Smooth muscle cell (in vitro differentiated cells): ENCODE results near the gene SLC24A3. TPM values are rescaled to one million over a fixed set of nuclear protein-coding genes. Genes with fewer than 3 reads are reported as not detected.
"Not testable (repeated sequence)": the region's sequence is repeated elsewhere in the genome, so short reads cannot be mapped to it uniquely, and the experiment has no call there.

Source experiments
- DNase-seq: peaks from one replicate; lab custom pipeline; 2025; ENCODE audit not compliant: unreplicated experiment; lab: John Stamatoyannopoulos, UW
- H2AFZ ChIP-seq: fragments of 200-600 bp; sonication (generic); 2 replicates; pipeline ENCODE4 v1.6.0; 2016; ENCODE audit warnings: antibody characterized with exemption, low read depth, mild to moderate bottlenecking
- H3F3A ChIP-seq: fragments of 200-600 bp; sonication (generic); 2 replicates; pipeline ENCODE4 v1.6.0; 2017; ENCODE audit warnings: antibody characterized with exemption, low read depth
- H3K27ac ChIP-seq: fragments of 200-600 bp; sonication (generic); 2 replicates; pipeline ENCODE4 v1.5.1; 2016; ENCODE audit warnings: low read depth, mild to moderate bottlenecking
- H3K27me3 ChIP-seq: fragments of 200-600 bp; sonication (generic); 2 replicates; pipeline ENCODE4 v1.6.1; 2016; ENCODE audit warnings: low read depth, mild to moderate bottlenecking
- H3K36me3 ChIP-seq: fragments of 200-600 bp; sonication (generic); 2 replicates; pipeline ENCODE4 v1.5.1; 2016; ENCODE audit warnings: low read depth
- H3K4me1 ChIP-seq: fragments of 200-600 bp; sonication (generic); 2 replicates; pipeline ENCODE4 v1.5.1; 2016; ENCODE audit warnings: low read depth
- H3K4me2 ChIP-seq: fragments of 200-600 bp; sonication (generic); 2 replicates; pipeline ENCODE4 v1.6.0; 2016; ENCODE audit warnings: mild to moderate bottlenecking
- H3K4me3 ChIP-seq: fragments of 200-600 bp; sonication (generic); 2 replicates; pipeline ENCODE4 v1.5.1; 2016; ENCODE audit warnings: mild to moderate bottlenecking
- H3K79me2 ChIP-seq: fragments of 200-600 bp; sonication (generic); 2 replicates; pipeline ENCODE4 v1.6.0; 2016; ENCODE audit warnings: low read depth, mild to moderate bottlenecking
- H3K9ac ChIP-seq: fragments of 200-600 bp; sonication (generic); 2 replicates; pipeline ENCODE4 v1.6.0; 2016; ENCODE audit warnings: low read depth
- H3K9me3 ChIP-seq: fragments of 200-600 bp; sonication (generic); replicated peaks from 2 replicates; pipeline ENCODE4 v1.5.1; 2016; ENCODE audit warnings: low read depth
- H4K20me1 ChIP-seq: fragments of 200-600 bp; sonication (generic); 2 replicates; pipeline ENCODE4 v1.6.0; 2016; ENCODE audit warnings: low read depth
- CTCF ChIP-seq: fragments of 200-600 bp; sonication (generic); IDR thresholded peaks from 2 replicates; pipeline ENCODE4 v1.5.1; 2017; ENCODE audit warnings: borderline replicate concordance, mild to moderate bottlenecking, antibody characterized with exemption; ENCODE audit not compliant: insufficient read depth, poor library complexity, severe bottlenecking
- WGBS: methylation state at CpG from one replicate; pipeline ENCODE4 v1.1.7; 2016; ENCODE audit warnings: low lambda C conversion rate; 5-methylcytosine and 5-hydroxymethylcytosine counted together
- polyA plus RNA-seq: library from polyadenylated mRNA; unstranded; fragments of >200 nt; fragmentation: Nextera tagmentation; extraction: Ambion mirVana; gene quantifications from 2 replicates; pipeline ENCODE4 v1.2.1, GENCODE V29; 2016
- total RNA-seq: library from RNA; depleted of rRNA; stranded (reverse); fragments of >200 nt; gene quantifications from 2 replicates; pipeline ENCODE4 v1.2.3, GENCODE V29; 2014

SLC24A3 gene
- total and polyA plus RNA-seq, 2 experiments from 2014 or later, result 2.5 to 3.2 TPM

- H3K9me3 ChIP-seq, result no peaks in the 10 kb centered on the region
- H4K20me1 ChIP-seq, result no peaks in the 10 kb centered on the region
- no peak for DNase-seq
- no peaks in the 10 kb centered on the region for H3K4me1 ChIP-seq
- no peaks in the 10 kb centered on the region for H3K27me3 ChIP-seq
- no peak overlapping the region for H3K4me2 ChIP-seq
- H3K9ac ChIP-seq, result no peak overlapping the region
- no peaks in the 10 kb centered on the region for H3F3A ChIP-seq
- no peaks in the 10 kb centered on the region for H3K36me3 ChIP-seq
- 63% methylated on average over 5 of the region's 5 CpGs for WGBS
- H3K79me2 ChIP-seq, result no peaks in the 10 kb centered on the region
- TF ChIP-seq CTCF, result no peak
- H3K4me3 ChIP-seq, result no peak overlapping the region
- no peak overlapping the region for H3K27ac ChIP-seq
- H2AFZ ChIP-seq, result no peak overlapping the region
These were observed 414.5 kb downstream of the SLC24A3 start for GRCh38 chr20:19626896-19627295.

GRCh38 chr20:19628570-19629134 is 416.2 kb downstream of the SLC24A3 start:
- Histone ChIP-seq H3K27me3 (no peaks in the 10 kb centered on the region), H3K79me2 (no peaks in the 10 kb centered on the region), H4K20me1 (no peaks in the 10 kb centered on the region), H3K4me1 (no peaks in the 10 kb centered on the region), H3K4me2 (no peak overlapping the region), H3K4me3 (no peak overlapping the region), H3K27ac (no peak overlapping the region), H2AFZ (no peak overlapping the region), H3F3A (peaks cover 6% of the 10 kb centered on the region), H3K36me3 (no peaks in the 10 kb centered on the region), H3K9ac (no peak overlapping the region), H3K9me3 (no peaks in the 10 kb centered on the region)
- TF ChIP-seq CTCF, result peak; percentile 66
- 52% methylated on average over 2 of the region's 2 CpGs for WGBS
- no peak for DNase-seq

- H4K20me1 ChIP-seq, result no peaks in the 10 kb centered on the region
- no peaks in the 10 kb centered on the region for H3K9me3 ChIP-seq
- no peaks in the 10 kb centered on the region for H3K36me3 ChIP-seq
- TF ChIP-seq CTCF, result no peak
- no peak overlapping the region for H3K9ac ChIP-seq
- H3F3A ChIP-seq, result peaks cover 7% of the 10 kb centered on the region
- no peak overlapping the region for H3K4me2 ChIP-seq
- no peaks in the 10 kb centered on the region for H3K27me3 ChIP-seq
- H2AFZ ChIP-seq, result no peak overlapping the region
- H3K79me2 ChIP-seq, result no peaks in the 10 kb centered on the region
- DNase-seq, result no peak
- no peak overlapping the region for H3K4me3 ChIP-seq
- no peaks in the 10 kb centered on the region for H3K4me1 ChIP-seq
- WGBS, result 75% methylated on average over 5 of the region's 5 CpGs
- H3K27ac ChIP-seq, result peak overlapping the region; percentile 15
These were observed 419.0 kb downstream of the SLC24A3 start for GRCh38 chr20:19631410-19631809.

- H2AFZ ChIP-seq, result no peak overlapping the region
- peaks cover 7% of the 10 kb centered on the region for H3F3A ChIP-seq
- H3K36me3 ChIP-seq, result no peaks in the 10 kb centered on the region
- no peaks in the 10 kb centered on the region for H4K20me1 ChIP-seq
- peak overlapping the region; percentile 66 for H3K4me2 ChIP-seq
- H3K9me3 ChIP-seq, result no peaks in the 10 kb centered on the region
- H3K4me3 ChIP-seq, result no peak overlapping the region
- no peak for TF ChIP-seq CTCF
- H3K4me1 ChIP-seq, result no peaks in the 10 kb centered on the region
- peak overlapping the region; percentile 72 for H3K27ac ChIP-seq
- DNase-seq, result no peak
- H3K79me2 ChIP-seq, result no peaks in the 10 kb centered on the region
- 33% methylated on average over 3 of the region's 3 CpGs for WGBS
- no peaks in the 10 kb centered on the region for H3K27me3 ChIP-seq
- H3K9ac ChIP-seq, result no peak overlapping the region
These were observed 421.5 kb downstream of the SLC24A3 start for GRCh38 chr20:19633985-19634384.

GRCh38 chr20:19639471-19640045 is 427.1 kb downstream of the SLC24A3 start:
- 96% methylated on average over 32 of the region's 32 CpGs for WGBS
- not testable (repeated sequence) for H3F3A ChIP-seq, H3K9me3 ChIP-seq, H3K4me1 ChIP-seq, H3K36me3 ChIP-seq, H3K9ac ChIP-seq, H3K79me2 ChIP-seq, H3K27ac ChIP-seq, H3K4me3 ChIP-seq, H3K27me3 ChIP-seq, H2AFZ ChIP-seq, DNase-seq, H4K20me1 ChIP-seq, H3K4me2 ChIP-seq
